NCI-H510A treated with DMSO at 0.1 percent for 48 hours (cell line): ENCODE results near the gene PLCH1.
"Not testable (repeated sequence)": the region's sequence is repeated elsewhere in the genome, so short reads cannot be mapped to it uniquely, and the experiment has no call there.

ENCODE experiments used
- DNase-seq: peaks from one replicate; lab custom pipeline; 2025; lab: John Stamatoyannopoulos, UW

The PLCH1 gene

GRCh38 chr3:155643581-155644165 is 101.2 kb downstream of the PLCH1 start:
- no peak for DNase-seq

GRCh38 chr3:155641956-155642355 is 102.9 kb downstream of the PLCH1 start:
- no peak for DNase-seq

- DNase-seq, result no peak
These were observed 104.8 kb downstream of the PLCH1 start for GRCh38 chr3:155640098-155640497.

- no peak for DNase-seq
These were observed 105.3 kb downstream of the PLCH1 start for GRCh38 chr3:155639462-155640055.

- not testable (repeated sequence) for DNase-seq
These were observed 106.4 kb downstream of the PLCH1 start for GRCh38 chr3:155638461-155638860.

- no peak for DNase-seq
These were observed 107.3 kb downstream of the PLCH1 start for GRCh38 chr3:155637567-155637966.

GRCh38 chr3:155635056-155635455 is 109.8 kb downstream of the PLCH1 start:
- DNase-seq, result no peak

- DNase-seq, result no peak
These were observed 110.7 kb downstream of the PLCH1 start for GRCh38 chr3:155634121-155634719.

GRCh38 chr3:155631323-155632019 is 113.4 kb downstream of the PLCH1 start:
- no peak for DNase-seq

GRCh38 chr3:155629556-155629955 is 115.3 kb downstream of the PLCH1 start:
- no peak for DNase-seq

- DNase-seq, result no peak
These were observed 115.8 kb downstream of the PLCH1 start for GRCh38 chr3:155629056-155629455.

- not testable (repeated sequence) for DNase-seq
These were observed 122.2 kb downstream of the PLCH1 start for GRCh38 chr3:155622647-155623046.

- DNase-seq, result not testable (repeated sequence)
These were observed 124.3 kb downstream of the PLCH1 start for GRCh38 chr3:155620552-155620951.

GRCh38 chr3:155619118-155619915 is 125.6 kb downstream of the PLCH1 start:
- no peak for DNase-seq

- DNase-seq, result no peak
These were observed 126.3 kb downstream of the PLCH1 start for GRCh38 chr3:155618543-155618942.

- no peak for DNase-seq
These were observed 127.4 kb downstream of the PLCH1 start for GRCh38 chr3:155617346-155617925.

GRCh38 chr3:155615141-155615540 is 129.7 kb downstream of the PLCH1 start:
- DNase-seq, result not testable (repeated sequence)

GRCh38 chr3:155614410-155614809 is 130.5 kb downstream of the PLCH1 start:
- not testable (repeated sequence) for DNase-seq

GRCh38 chr3:155611456-155611855 is 133.4 kb downstream of the PLCH1 start:
- DNase-seq, result no peak

- DNase-seq, result no peak
These were observed 135.3 kb downstream of the PLCH1 start for GRCh38 chr3:155609586-155609985.

GRCh38 chr3:155608228-155608920 is 136.5 kb downstream of the PLCH1 start:
- no peak for DNase-seq
